Stimulated activated CD8-positive, alpha-beta memory T cell treated with anti-CD3 and anti-CD28 coated beads, Interleukin-7, amount 100 ng/mL, for 48 hours (primary cell): ENCODE results near the gene SMIM43.
"Not testable (repeated sequence)": the region's sequence is repeated elsewhere in the genome, so short reads cannot be mapped to it uniquely, and the experiment has no call there.

Experiments used
- DNase-seq, 2 donors: peaks; one replicate each; pipeline ENCODE4 v3.0.0-alpha.2; 2020; ENCODE audit warnings: low read depth in 1 of 2; ENCODE audit errors: extremely low read depth in 1 of 2

The SMIM43 gene

GRCh38 chr4:121784401-121784800 lies 19.4 kb upstream of the SMIM43 start:
- no peak for DNase-seq

- no peak for DNase-seq
Measured at GRCh38 chr4:121783210-121783609, 18.2 kb upstream of the SMIM43 start.

- no peak for DNase-seq
Measured at GRCh38 chr4:121778991-121779628, 14.1 kb upstream of the SMIM43 start.

DNA sequence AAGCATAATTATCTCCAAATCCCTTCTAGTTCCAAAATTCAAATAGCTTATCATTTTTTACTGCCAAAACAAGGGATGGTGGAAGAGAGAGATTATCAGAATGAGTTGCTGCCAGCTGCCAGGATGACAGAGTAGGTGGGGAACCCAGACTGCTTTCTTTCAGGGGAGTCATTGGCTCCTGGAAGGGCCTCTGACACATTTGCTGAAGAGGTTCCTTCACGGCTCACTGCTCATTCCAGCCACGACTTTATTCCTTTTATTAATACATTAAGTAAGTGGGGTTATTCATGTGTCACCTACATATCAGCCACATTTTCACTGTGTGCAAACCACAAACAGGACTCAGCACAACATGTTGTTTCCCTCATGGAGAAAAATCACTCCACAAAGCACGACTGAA lies 12.7 kb upstream of the SMIM43 start:
- no peak for DNase-seq

DNA sequence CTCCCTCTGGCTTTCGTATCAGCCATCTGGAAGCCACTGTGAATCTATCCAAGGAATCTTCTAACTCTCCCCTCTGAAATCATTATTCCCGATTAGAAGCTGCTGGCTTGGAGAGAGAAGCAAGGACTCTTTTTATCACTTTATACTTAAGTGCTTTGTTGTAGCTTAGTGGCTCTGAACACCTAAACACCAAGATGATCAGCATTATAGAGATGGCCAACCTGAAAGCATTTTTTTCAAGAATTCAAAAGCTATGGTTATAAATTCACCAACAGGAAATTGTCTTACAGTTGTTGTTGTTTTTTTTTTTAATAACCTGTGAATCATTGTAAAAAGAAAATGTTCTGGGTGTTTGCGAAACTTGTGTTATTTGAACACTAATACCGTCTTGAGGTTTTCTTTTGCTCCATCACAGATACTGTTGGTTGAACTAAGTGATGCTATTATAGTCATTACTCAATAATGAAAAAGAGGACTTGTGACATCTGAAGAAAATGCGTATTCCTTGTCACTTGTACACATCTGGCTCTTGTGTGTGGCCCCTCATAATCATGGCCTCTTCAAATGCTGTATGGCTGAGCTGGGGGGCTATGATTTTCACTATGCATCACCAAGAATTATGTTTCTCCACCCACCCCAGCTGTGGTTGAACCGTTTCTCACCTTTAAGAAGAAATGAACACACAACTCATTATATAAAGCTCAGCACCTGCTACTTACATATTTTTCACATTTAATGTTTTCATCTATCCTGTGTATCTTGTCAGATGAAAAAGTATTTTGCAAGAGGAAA lies 11.8 kb upstream of the SMIM43 start:
- DNase-seq, result no peak

- no peak for DNase-seq
Measured at GRCh38 chr4:121773883-121774282, 8.9 kb upstream of the SMIM43 start.

DNA sequence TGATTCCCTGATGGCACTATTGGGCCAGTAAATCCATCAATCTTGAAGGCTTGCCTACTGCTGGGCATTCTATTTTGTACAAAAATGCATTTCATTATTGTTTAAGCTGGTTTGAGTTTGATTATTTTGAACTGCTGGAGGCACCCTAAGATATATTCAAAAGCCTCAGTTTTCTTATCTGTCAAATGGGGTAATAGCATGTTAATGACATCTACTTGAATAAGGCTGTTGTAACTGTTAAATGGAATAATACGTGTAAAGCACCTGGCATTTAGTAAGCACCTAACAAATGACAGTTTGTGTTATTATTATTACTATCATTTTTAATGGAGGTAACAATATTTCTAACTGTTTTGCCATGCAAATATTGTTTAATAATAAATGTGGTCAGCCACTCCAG lies 6.9 kb upstream of the SMIM43 start:
- DNase-seq, result no peak

DNA sequence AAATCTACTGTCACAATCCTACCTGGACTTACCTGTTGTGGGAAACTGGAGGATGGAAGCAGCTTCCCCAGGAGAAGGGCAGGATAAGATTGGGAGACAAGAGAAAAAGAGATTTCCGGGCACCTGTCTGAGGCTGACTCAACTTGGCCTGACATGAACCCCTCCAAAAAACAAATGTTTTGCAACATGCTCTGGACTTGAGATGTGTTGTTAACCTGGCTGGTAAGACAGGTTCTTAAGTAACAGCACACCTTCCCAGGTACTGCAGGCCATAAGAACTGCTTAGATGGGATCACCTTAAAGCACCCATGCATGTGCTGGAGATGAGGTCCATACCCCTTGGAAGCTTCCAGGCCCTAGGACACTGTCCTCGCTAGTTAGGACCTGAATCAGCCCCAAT lies 4.4 kb upstream of the SMIM43 start:
- no peak for DNase-seq

- no peak for DNase-seq
Measured at GRCh38 chr4:121767166-121767565, 2.2 kb upstream of the SMIM43 start.

DNA sequence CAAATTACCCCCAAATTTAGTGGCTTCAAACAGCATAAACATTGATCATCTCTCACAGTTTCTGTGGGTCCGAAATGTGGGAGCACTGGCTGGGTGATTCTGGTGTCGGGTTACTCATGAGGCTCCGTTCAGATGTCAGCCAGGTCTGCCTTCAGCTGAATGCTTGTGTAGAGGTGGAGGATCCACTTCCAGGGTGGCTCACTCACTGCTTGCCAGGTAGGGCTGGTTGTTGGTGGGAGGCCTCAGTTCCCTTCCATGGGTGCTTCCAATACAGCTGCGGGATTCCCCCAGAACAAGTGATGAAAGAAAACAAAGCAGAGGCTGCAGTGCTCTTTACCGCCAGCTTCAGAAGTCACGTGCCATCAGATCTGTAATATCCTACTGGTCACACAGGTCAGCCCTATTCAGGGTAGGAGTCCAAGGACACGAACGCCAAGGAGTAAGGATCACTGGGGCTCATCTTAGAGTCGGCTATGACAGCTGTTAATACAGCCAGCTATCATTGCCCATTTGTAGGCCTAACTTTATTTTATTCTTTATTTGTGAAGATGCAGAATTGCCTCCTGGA lies 1.1 kb upstream of the SMIM43 start:
- no peak for DNase-seq

DNA sequence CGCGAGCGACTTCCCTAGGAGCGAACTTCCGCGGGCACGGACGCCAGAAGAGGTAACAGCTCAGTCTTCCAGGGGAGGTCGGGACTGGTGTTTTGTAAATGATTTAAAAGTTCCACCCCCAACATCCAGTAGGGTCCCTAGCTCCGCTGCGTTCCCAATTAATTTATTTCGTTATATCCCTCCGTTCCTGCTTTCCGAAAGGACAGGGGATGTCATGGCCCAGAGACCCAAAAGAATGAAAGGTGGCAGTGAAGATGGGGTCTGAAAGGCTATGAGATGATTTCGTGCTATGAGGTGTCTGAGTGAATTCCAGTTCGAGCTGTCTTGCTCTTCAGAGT lies 373 bp upstream of the SMIM43 start:
- DNase-seq, result no peak

DNA sequence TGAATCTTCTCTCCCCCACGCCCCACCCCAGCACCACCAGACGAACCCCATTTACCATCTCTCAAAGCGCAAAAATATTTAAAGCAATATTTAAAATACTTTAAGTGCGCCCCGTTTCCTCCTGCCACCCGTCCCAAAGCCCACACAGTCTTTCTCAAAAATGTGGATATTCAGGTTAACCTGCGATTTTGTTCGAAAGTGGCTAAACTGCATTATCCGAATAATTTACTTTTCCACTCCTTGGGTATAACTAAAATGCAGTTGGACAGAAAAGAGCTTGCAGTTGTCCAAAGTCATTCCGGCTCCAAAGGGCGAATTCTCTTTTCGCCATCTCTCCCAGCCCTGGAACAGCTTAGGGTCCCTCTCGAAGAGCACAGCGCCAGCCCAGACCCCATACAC lies 662 bp downstream of the SMIM43 start:
- DNase-seq, result no peak

- DNase-seq, result no peak
Measured at GRCh38 chr4:121760205-121760604, 4.8 kb downstream of the SMIM43 start.

DNA sequence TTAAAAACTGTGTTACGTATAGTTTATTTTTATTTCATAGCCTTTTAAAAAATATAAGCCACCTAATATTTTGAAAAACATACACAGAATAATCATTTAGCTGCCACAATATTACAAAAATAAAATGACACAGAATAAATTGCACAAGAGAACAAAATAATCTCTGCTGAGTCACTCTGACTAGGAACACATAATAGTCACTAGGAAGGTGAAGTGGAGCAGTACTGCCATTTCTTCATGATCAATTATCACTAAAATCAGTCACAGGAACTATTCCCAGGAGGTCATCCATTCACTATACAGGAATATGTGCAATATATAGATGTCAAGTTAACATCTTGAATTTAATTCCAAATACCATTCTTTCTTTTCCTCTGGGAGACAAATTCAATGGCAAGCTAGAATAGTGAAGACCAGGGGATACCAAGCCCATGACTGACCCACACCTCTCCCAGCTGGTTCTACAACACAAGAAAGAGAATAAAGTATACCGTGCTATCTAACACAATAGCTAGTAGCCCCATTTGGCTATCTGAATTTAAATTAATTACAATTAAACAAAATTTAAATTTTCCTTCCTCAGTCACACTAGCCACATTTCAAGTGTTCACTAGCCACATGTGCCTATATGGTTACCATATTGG lies 5.9 kb downstream of the SMIM43 start:
- DNase-seq, result no peak

DNA sequence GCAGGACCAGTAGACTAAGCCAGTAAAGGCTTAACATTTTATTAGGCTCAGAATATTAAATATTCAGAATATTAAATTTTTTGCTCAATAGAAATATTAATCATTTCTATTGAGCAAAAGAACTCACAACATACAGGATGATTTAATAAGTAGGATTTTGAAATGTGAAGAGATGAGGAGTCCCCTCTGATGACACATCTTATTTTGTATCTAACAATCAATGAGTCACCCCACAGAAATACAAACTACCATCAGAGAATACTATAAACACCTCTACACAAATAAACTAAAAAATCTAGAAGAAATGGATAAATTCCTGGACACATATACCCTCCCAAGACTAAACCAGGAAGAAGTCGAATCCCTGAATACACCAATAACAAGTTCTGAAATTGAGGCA lies 12.8 kb downstream of the SMIM43 start:
- not testable (repeated sequence) for DNase-seq

- no peak for DNase-seq
Measured at GRCh38 chr4:121749225-121749624, 15.7 kb downstream of the SMIM43 start.

GRCh38 chr4:121742794-121743193 lies 22.2 kb downstream of the SMIM43 start:
- DNase-seq, result no peak

DNA sequence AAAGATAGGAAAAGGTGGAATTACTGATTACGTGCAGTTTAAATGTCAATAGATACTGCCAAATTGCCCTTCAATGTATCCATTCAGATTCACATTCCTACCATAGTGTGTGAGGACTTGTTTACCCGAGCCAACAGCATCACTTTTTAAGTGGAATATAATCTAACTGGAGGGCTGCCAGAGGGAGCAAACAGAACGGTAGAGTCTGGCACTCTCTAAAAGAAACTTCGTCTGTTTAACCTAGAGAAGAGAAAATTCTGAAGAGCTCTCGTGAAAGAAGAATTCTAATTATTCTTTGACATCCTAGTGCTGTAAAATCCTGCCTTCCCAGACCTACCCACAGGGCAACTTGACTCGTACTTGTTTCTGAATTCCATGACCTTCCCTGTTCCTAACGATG lies 23.2 kb downstream of the SMIM43 start:
- no peak for DNase-seq

DNA sequence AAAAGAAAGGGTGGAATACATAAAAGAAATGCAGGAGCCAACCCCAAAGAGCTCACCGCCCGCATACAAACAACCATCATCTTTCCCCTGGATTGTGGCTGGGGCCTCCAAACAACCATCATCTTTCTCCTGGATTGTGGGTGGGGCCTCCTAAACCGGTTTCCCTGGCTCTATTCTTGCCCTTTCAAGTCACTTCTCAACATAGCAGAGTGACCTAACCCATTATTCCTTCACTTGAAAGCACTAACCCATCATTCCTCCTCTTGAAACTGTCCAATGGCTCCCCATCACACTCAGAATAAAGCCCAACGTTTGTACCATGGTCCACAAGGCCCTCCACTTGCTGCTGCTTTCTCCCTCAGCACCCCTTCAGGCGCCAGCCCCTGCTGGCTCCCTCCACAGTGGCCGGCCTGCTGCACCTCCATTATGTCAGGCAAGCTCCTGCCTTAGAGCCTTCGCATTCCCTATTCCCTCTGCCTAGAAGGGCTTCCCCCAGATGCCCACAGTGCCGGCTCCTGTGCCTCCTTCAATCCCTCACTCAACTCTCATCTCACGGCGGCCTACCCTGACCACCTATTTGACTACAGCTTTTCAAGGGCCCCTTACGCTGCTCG lies 24.1 kb downstream of the SMIM43 start:
- DNase-seq, result no peak

DNA sequence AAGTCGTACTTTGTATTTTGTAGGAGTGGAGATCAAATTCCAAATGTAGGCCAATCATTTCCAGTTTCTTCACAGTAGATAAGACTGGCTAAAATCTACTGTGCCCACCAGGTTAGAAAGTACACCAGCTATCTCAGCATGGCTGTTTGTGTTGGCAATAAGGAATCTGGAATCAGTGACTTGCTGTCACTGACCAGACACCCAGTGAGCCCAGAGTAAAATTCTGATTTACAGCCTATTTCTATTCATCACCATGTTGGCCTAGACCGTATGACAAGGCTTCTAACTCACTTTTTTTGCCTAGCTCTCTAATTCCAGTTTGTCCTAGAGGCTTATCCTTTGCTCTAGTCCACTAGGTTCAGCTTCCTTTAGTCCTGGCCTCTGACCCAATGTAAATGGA lies 25.4 kb downstream of the SMIM43 start:
- DNase-seq, result no peak

DNA sequence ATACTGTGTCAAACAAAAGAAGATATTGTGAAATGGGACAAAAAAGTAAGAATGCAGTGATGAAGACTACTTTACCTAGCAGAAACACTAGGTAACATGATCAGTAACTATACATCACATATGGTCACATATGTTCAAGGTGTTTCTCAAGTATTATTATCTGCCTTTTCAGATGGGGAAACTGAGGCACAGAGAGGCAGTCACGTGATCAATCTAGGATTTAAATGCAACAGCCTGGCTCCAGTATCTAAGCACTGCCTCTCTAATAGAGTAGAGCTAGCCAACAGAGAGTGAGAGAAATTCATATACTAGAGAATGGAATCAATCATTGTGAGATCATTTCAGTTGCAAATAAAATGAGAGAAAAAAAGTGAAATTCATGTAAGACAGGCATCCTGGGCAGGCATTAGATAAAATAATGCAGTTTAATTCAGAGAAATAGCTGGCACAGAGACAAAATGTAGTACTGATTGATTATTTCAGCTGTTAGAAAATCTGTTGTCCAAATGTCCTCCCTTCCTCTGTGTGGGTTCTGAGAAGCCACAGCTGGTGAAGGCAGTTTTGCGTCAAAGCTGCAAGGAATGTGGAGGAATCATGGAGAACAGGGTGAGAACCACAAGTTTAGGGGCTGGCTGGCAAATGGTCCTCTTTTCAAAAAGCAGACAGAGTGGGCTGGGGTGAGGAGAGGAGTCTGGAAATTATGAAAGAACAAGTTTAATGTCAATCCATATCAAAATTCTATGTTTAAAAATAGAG lies 26.0 kb downstream of the SMIM43 start:
- no peak for DNase-seq
